ENCODE data around the gene WDR26.
A peak's percentile ranks its signal among the peaks of the same experiment; 100 is the strongest.
"Not testable (repeated sequence)": the region's sequence is repeated elsewhere in the genome, so short reads cannot be mapped to it uniquely, and the experiment has no call there.

Gene WDR26

DNA sequence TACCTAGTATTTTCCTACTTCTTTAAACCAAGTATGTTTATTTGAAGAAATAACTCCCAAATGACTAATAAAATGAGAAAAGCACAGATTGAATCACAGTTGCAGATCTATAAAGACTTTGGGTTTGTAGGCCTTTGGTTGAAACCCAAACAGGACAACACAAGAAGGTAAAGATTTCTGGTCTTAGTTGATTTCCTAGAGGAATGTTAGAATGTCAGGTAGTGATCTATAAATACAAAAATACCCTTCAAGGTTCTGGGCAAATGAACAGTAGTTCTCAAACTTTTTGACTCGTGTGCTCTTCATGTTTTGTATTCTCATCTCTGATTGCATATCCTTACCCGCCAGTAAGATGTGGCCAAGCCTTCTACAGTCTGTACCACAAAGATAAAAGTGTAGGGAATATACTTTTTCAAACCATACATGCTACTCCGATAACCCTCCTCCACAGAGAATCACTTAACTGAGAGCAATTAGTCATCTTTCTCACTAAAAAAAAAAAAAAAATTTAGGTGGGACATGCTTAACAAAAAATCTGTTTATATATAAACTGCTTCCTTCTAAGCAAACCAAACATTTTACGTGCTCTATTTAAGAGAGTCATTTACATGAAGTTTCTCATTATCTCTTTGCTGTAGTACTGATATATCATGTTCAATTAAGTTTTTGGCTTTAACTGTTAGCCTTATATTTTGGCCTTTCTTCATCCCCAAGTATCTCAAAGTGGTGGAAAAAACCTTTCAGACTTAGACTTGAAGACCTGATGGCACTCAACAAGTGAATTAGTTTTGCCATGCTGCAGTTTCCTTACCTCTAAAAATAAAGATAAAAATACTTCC is 42.0 kb downstream of the WDR26 start:
- no peak for DNase-seq

DNA sequence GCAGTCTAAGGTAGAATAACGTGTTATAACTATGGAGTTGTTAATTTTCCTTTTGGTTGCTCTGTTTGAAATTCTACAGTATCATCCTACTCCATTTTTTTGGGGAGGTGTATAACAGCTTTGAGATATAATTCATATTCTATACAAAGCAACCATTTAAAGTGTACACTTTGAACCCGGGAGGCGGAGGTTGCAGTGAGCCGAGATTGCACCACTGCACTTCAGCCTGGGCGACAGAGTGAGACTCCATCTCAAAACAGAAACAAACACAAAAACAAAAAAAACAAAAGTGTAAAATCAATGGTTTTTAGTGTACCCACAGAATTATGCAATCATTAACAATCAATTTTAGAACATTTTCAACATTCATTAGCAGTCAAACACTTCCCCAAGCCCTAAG is 44.1 kb downstream of the WDR26 start:
- no peak for DNase-seq

DNA sequence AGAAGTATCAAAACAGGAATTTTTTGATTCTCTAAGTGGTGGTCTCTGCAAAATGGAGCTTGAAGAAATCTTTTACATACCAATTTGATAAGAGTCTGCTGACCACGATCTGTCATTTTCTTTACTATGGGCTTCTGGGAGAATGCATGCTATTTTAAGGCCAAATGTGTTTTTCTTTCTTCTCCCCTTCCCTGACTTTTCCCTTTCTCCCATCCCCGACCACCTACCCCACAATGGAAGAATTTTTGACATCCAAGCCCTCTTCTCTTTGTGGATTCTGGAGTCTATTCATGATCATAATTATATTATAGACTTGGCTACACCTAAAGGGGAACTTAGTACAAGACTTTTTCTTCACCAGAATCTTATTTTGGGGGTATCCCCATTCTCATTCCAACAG is 46.7 kb downstream of the WDR26 start:
- no peak for DNase-seq

DNA sequence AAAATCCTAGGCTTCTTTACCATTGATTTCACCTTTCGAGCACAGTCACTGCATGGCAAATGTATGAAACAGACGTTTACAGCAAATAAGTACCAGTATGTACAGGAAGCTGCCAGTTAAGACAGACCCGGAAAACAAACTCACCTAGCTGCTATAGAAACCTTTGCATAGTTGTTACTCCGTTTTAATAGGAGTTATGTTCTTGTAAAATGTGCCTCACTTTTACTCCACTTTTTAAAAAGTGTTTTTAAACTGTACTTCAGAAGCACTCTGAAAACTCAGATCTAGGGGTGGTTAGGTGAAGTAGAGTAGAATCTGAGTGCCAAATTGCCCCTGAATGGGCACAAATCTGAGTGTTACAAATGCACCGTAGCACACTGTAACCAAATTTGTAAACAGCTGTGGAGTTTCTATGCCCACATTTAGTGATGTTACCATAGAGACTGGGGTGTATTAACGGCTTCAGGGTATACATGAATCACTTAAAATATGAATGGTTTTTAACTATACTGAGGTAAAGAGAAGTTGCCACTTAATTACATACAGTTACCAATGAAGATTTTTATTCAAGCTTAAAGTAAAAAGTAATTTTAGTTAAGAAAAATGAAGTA is 47.2 kb downstream of the WDR26 start:
- DNase-seq: no peak

DNA sequence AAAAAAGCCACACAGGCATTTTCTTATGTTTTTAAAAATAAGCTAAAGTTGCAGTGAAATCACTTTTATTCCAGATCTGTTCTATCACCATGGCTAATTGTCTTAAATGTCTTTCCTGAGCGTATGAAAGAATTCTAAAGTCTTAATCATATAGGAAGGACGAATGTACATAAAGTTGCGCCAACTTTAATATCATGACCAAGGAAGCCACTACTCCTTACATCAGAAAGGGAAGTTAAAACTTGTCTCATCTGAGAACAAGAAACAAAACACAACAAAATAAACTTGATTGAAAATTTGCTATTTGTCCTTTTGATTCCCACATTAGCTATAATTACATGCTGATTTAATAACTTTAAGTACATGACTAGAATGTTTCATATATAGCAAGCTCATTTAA is 51.4 kb downstream of the WDR26 start:
- no peak for DNase-seq

DNA sequence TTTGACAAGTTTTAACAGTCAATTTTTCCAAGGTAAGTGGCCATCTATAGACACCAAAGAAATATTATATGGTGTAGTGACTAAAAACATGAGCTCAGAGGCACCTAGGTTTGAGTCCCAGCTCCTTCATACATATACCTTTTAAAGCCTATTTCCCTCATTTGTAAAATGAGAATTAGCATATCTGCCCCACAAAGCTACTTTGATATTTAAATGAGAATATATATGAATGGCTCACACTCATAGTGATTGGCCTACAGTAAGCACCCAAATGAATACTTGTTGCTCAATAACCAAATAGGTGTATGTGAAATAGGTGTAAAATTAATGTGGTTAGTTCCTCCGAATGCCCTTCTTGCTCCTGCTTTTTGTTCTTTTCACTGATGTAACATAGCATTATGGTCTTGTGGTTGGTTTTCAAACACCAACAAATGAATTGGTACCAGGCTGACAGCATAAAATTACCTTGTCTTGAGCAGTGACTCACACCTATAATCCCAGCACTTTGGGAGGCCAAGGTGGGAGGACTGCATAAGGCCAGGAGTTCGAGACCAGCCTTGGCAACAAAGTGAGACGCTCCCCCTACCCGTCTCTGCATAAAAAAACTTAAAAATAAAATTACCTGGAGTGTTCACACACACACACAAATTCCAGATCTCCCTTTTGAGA is 52.6 kb downstream of the WDR26 start:
- no peak for DNase-seq

DNA sequence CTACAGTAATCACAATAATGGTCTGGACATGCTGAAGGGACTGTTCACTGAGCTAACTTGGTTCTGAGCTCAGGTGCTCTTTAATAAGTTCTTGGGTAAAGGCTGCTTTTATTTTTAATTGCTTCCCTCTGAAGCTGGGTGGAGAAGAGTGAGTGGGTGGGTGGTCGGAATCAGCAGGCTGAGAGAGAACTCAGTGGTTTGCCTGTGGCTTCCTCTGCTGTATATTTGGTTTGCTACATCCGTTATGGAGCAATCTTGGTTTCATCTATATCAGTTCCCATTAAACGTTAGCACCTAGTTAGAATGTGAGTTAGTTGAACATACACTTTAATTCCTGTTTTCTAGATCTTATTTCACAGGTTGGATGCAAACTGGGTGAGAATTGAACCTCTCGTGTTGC is 54.6 kb downstream of the WDR26 start:
- no peak for DNase-seq

DNA sequence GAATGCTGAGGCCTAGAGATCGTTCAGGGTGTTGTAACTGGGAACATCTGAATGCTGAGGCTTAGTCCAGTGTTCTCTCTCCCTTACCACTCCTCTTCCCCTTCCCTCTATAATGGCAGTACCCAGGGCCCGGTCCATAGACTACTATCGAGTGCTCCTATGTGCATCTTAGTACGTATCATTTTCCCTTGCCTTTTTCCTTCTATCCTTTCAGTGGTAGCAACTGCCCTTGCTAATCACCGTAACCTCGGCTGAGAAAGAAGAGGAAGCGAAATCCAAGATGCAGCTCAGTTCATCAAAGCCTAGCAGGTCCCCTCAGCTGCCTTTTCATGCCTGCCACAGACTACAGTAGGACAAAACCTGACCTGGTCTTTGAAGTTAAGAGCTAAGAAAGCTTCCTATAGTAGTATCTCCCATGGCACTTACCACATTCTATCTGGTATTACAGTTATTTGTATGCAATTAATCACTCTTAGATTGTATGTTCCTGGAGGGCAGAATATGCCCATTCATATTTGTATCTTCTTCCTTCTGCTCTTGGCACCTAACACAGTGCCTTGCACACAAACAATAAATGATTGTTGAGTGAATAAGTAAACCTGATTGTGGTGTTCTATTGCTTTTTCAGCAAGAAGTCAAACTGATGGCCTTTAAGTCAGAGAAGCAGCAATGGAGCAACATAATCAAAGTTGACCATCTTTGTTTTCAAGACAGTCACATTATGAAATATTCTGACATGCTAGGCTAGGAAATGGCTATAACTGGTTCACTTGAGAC is 55.6 kb downstream of the WDR26 start:
- DNase-seq: no peak

DNA sequence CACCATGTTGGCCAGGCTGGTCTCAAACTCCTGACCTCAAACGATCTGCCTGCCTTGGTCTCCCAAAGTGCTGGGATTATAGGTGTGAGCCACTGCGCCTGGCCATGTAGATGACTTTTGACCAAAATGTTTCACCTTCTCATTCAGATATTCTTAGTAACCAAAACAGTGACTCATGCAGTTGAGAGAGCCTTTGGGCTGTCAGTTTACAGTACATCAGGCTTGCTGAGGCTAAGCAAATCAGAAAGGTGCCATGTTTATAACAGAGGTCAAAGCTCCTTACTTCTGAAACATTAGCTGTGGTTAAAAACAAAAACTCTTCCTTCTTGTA is 57.0 kb downstream of the WDR26 start:
- no peak for DNase-seq

DNA sequence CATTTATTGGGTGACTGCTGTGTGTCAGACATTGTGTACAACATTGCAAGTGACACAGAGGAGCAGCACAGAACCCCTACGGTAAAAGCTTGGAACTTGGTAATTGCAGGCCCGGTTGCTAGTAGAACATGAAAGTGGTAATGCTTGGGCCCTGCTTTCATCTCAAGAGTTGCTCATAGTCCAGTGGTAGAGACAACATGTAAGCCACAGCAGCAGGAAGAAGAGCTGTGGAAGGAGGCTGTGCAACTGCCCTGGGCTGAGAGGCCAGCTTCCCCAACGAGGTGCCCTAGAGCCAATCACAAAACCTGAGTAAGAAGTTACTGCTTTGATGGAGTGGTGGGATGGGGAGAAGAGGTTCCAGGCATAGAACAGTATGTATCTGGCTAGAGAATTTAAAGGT is 59.5 kb downstream of the WDR26 start:
- no peak for DNase-seq

DNA sequence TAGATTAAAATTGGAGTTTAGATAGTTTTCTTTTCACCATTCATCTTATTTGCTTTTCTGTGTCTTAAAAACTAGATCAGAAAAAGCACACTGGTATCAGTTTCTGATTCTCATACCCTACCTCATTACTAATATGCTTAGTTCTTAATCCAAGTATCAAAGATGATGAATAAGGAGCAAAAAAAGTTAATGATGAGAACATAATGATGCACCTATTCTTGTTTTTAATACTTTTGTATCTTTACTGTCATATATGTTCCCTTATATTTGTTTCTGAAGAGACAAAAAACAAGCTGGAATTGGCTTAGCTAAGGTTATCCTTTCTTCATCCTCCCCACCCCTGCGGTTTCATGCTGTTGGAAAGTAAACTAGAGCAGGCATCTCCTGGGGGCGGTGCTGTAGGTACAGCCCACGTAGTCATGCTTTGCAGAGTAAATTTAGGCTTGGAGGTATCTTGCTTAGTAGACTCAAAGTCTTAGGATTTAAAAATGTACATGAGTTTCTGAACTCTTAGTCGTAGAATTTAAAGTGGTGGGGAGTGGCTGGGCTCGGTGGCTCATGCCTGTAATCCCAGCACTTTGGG is 61.5 kb downstream of the WDR26 start:
- no peak for DNase-seq

DNA sequence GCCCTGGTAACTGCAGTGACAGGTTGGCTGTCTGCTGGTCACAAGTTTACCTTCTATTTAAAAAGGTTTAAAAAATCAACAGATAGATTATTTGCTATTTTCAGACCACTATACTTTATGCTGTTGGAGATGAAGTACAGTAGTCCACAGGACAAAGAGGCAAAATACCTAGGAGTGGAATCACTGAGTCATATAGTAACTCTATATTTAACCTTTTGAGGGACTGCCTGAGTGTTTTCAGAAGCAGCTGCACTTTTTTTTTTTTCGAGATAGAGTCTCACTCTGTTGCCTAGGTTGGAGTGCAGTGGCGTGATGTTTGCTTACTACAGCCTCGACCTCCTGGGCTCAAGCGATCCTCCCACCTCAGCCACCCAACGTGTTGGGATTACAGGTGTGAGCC is 66.2 kb downstream of the WDR26 start:
- no peak for DNase-seq

DNA sequence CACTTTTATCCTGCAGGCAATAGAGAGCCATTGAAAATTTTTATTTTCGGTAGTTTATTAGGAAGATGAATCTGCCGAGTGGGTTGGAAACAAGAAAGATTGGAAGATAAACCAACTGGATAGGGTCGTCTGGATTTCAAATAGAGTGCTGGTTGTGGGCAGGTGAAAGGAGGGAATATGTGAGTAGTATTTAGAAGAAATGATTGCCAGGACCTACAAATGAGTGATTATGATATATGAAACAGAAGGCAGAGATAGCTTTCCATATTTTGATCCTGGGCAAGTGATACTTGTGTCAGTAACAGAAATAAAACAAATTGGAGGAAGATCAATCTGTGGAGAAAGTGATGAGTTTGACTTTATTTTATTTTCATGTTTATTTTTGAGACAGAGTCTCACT is 75.4 kb downstream of the WDR26 start:
- no peak for DNase-seq

DNA sequence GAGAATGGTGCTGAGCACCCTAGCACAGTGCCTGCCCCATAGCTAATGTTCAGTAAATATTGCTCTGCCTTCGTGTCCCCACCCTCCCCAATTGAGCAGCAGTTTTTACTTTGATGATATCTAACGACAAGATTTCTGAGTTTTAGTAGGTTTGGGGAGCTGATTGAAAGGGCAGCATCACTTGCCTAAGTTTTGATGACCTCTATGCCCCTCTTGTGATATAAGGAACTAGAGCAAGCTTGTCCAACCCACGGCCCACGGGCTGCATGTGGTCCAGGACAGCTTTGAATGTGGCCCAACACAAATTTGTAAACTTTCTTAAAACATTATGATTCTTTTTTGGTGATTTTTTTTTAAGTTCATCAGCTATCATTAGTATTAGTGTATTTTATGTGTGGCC is 76.4 kb downstream of the WDR26 start:
- DNase-seq: no peak

DNA sequence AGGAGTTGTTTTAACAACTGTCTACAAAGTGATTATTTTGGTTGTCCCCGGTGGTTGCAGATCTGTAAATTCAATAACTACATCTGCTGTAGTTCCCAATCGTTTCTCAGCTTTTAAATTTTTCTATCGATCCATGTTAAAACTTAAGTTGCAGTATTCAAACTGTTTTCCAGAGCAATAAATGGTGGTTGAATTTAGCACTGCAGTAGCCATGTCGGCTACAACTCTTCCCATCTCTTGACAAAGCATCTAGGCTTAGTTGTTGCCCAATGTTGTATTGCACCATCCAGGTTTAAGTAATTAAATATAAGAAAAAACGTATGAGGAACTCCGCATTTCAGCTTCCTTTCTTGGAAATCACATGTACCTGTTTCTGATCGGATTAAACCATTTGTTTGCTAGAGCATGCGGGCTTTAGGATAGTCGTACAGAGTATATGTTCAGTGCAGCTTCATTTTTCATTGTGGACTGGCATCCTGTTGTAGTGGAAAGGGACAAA is 76.9 kb downstream of the WDR26 start:
- no peak for DNase-seq

DNA sequence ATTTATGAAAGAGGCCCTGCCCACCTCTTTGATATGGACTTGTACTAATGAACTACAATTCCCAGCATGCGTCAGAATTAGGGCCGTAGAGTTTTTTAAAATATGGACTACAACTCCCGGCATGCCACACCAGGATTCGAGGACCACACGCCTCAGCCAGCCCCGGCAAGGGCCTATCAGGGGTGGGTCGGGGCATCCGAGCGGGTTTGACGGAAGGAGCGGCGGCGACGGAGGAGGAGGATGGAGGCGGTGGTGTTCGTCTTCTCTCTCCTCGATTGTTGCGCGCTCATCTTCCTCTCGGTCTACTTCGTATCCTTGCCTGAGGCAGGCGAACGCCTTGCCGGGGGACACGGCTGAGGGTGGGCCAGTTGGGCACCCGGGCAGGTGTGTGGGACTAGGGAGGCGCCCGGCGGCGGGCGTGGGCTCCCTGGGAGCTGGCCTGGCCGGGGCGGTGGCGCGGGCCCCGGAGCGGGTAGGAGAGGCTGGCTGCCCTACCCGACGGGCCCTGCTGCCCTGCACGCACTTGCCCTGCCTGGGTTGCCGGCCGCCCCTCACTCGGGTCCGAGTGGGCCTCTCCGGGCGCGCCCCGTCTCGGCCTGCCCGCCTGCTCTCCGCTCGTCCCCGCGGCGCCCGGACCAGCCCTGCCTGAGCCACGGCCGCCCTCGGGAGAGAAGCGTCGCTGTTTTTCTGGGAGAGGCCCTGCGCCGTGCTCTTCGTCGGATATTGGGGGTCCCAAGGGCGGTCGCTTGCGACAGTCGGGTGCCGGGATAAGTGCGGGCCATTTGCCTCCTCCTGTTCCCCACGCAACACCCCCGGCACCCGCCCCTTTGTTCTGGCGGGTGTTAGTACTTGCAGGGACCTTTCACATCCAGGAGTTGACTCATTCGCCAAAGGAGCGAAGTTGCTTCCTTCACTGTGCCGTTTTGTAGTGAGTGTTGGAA is 77.6 kb downstream of the WDR26 start, which contains the start of gene CNIH4:
Gene CNIH4 (plus strand): TSS at position 195 of the 941 bp plus-strand sequence. CDS start 46 bp downstream, at position 241.
- peak; percentile 97 for DNase-seq

DNA sequence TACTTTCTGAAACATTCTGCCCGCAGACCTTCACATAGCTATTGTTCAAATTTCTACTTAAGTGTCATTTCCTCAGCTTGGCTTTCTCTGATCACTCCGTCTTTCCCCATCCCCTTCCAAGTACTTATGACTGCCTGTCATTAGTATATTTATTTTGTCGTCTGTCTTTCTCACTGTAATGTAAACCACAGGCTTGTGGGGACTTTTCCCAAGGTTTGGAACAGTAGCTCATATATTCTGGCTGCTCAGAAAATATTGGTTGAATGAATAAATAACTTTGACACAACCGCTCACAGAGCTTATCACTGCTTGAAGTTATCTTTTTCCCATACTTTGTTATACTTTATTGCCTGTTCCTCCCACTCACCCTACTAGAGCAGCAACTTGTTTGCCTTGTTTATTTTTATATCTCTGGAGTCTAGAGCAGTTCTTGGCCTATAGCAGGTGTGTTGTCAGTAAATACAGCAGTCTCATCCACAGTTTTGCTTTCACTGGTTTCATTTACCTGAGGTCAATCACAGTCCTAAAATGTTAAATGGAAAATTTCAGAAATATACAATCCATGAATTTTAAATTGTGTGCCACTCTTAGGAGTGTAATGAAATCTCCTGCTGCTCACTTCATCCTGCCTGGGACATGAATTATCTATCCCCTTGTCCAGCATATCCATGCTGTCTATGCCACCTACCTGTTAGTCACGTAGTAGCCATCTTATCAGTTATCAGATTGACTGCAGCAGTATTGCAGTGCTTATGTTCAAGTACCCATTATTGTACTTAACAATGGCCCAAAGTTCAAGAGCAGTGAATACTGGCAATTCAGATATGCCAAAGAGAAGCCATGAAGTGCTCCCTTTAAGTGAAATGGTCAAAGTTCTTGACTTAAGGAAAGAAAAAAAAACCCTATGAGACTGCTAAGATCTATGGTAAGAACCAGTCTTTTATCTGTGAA is 80.3 kb downstream of the WDR26 start:
- DNase-seq: no peak

DNA sequence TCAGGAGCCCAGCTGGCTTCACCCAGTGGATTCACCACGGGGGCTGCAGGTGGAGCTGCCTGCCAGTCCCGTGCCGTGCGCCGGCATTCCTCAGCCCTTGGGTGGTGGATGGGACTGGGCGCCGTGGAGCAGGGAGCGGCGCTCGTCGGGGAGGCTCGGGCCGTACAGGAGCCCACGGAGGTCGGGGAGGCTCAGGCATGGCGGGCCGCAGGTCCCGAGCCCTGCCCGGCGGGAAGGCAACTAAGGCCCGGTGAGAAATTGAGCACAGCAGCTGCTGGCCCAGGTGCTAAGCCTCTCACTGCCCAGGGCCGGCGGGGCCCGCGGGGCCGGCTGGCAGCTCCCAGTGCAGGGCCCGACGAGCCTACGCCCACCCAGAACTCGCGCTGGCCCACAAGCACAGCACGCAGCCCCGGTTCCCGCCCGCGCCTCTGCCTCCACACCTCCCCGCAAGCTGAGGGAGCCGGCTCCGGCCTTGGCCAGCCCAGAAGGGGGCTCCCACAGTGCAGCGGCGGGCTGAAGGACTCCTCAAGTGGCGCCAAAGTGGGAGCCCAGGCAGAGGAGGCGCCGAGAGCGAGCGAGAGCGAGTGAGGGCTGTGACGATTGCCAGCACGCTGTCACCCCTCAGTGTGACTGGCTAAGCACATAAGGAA is 82.0 kb downstream of the WDR26 start:
- not testable (repeated sequence) for DNase-seq

DNA sequence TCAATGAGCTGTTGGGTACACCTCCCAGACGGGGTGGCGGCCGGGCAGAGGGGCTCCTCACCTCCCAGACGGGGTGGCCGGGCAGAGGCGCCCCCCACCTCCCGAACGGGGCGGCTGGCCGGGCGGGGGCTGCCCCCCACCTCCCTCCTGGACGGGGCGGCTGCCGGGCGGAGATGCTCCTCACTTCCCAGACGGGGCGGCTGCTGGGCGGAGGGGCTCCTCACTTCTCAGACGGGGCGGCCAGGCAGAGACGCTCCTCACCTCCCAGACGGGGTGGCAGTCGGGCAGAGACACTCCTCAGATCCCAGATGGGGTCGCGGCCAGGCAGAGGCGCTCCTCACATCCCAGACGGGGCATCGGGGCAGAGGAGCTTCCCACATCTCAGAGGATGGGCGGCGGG is 84.9 kb downstream of the WDR26 start:
- not testable (repeated sequence) for DNase-seq

DNA sequence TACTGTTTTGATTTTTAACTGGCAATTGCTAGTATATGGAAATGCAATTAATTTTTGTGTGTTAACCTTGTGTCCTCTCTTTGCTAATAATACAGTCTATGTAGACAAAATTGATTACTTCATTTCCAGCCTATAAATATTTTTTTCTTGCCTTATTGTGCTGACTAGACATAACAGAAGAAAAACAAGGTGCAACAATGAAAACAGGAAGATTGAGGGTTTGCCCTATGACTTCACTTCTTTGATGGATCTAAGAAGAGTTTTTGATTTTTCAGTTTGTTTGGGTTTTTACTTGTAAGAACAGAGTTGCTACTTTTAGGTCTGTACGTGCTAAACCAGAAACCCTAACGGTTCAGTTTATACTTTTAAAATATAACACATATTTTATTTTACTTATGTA is 86.5 kb downstream of the WDR26 start:
- no peak for DNase-seq

Measured in NCI-H1105 (cell line).